HL-60 (cell line): ENCODE measurements around the gene CES1.
"Not testable (repeated sequence)": the region's sequence is repeated elsewhere in the genome, so short reads cannot be mapped to it uniquely, and the experiment has no call there.

Experiments
- GABPA ChIP-seq: IDR thresholded peaks from 2 replicates; pipeline ENCODE4 v1.6.1; 2012; ENCODE audit warnings: low read depth
- POLR2AphosphoS5 ChIP-seq: IDR thresholded peaks from 2 replicates; pipeline ENCODE4 v1.6.1; 2012; ENCODE audit warnings: low read depth
- TF ChIP-seq, protein P1 (sequence below): IDR thresholded peaks from one replicate; pipeline ENCODE4 v1.5.1; 2011; ENCODE audit warnings: low read length, control low read depth, inconsistent platforms; ENCODE audit not compliant: insufficient read depth
- TF ChIP-seq, protein P2 (sequence below): IDR thresholded peaks from 2 replicates; pipeline ENCODE4 v1.6.1; 2012; ENCODE audit warnings: low read depth; ENCODE audit not compliant: insufficient replicate concordance

DNA sequence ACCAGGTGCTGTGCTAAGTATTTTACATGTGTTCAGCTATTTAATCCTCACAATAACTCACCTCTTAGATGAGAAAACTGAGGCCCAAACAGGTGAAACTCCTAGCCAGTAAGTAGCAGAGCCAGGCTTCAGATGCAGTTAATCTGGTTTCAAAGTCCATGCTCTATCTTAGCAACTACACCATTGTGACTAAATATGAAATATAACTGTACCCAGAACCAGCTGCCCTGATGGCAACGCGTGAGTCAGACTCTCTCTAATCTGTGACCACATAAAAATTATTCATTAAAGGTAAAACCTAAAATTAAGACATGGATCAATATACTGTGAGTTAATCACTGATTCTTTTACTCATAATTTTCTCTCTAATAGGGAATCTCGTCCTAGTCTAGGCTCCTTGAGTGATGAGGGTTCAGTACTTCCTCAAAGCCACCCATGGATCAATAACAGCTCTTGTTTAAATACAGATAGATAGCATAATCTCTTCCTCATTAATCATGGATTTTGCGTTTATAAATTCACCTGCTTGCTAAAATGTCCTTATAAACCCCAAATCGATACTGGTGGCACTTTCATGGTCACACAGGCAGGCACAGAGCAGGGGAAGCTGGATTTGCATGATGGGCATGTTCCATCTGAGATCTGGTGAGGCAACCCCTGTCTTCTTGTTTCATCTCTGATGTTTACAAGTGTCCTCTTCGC lies 50.7 kb downstream of the CES1 start:
- TF ChIP-seq, protein P1, sequence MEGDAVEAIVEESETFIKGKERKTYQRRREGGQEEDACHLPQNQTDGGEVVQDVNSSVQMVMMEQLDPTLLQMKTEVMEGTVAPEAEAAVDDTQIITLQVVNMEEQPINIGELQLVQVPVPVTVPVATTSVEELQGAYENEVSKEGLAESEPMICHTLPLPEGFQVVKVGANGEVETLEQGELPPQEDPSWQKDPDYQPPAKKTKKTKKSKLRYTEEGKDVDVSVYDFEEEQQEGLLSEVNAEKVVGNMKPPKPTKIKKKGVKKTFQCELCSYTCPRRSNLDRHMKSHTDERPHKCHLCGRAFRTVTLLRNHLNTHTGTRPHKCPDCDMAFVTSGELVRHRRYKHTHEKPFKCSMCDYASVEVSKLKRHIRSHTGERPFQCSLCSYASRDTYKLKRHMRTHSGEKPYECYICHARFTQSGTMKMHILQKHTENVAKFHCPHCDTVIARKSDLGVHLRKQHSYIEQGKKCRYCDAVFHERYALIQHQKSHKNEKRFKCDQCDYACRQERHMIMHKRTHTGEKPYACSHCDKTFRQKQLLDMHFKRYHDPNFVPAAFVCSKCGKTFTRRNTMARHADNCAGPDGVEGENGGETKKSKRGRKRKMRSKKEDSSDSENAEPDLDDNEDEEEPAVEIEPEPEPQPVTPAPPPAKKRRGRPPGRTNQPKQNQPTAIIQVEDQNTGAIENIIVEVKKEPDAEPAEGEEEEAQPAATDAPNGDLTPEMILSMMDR: not testable (repeated sequence)
- TF ChIP-seq, protein P2, sequence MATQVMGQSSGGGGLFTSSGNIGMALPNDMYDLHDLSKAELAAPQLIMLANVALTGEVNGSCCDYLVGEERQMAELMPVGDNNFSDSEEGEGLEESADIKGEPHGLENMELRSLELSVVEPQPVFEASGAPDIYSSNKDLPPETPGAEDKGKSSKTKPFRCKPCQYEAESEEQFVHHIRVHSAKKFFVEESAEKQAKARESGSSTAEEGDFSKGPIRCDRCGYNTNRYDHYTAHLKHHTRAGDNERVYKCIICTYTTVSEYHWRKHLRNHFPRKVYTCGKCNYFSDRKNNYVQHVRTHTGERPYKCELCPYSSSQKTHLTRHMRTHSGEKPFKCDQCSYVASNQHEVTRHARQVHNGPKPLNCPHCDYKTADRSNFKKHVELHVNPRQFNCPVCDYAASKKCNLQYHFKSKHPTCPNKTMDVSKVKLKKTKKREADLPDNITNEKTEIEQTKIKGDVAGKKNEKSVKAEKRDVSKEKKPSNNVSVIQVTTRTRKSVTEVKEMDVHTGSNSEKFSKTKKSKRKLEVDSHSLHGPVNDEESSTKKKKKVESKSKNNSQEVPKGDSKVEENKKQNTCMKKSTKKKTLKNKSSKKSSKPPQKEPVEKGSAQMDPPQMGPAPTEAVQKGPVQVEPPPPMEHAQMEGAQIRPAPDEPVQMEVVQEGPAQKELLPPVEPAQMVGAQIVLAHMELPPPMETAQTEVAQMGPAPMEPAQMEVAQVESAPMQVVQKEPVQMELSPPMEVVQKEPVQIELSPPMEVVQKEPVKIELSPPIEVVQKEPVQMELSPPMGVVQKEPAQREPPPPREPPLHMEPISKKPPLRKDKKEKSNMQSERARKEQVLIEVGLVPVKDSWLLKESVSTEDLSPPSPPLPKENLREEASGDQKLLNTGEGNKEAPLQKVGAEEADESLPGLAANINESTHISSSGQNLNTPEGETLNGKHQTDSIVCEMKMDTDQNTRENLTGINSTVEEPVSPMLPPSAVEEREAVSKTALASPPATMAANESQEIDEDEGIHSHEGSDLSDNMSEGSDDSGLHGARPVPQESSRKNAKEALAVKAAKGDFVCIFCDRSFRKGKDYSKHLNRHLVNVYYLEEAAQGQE: not testable (repeated sequence)
- TF ChIP-seq POLR2AphosphoS5, GABPA: not testable (repeated sequence)
